ENCODE data around the gene ZBTB33.

Gene ZBTB33

DNA sequence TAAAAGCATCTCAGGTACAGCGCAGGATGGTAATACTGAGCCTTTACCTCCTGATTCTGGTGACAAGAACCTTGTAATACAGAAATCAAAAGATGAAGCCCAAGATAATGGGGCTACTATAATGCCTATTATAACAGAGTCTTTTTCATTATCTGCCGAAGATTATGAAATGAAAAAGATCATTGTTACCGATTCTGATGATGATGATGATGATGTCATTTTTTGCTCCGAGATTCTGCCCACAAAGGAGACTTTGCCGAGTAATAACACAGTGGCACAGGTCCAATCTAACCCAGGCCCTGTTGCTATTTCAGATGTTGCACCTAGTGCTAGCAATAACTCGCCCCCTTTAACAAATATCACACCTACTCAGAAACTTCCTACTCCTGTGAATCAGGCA, 3.2 kb downstream of the ZBTB33 start:
- H3K4me2 ChIP-seq (ENCODE audit: insufficient read depth, low read length), result no peak overlapping the region
- DNase-seq (no peak), ATAC-seq (ENCODE audit: insufficient read depth, low read depth) (no peak)
- H3K27me3 ChIP-seq (ENCODE audit: insufficient read depth, low read length, poor library complexity), result no peaks in the 10 kb centered on the region
- no peak overlapping the region for H3K9ac ChIP-seq (ENCODE audit: low read depth, low read length)
- no peak overlapping the region for H3K27ac ChIP-seq (ENCODE audit: low read length)
- H4K20me1 ChIP-seq (ENCODE audit: insufficient read depth, low read length), result peaks cover 5% of the 10 kb centered on the region; the same call in 1 of the 2 replicates
- H3K4me1 ChIP-seq (ENCODE audit: insufficient read depth, low read length), result peaks cover 19% of the 10 kb centered on the region
- H3K9me3 ChIP-seq (ENCODE audit: insufficient read depth, low read length, severe bottlenecking), result no peaks in the 10 kb centered on the region
- H3K4me3 ChIP-seq (ENCODE audit: low read depth in 1 of 2, low read length in 2 of 2), result no peak overlapping the region
- TF ChIP-seq EZH2 (IDR thresholded peaks at IDR 0.05; ENCODE audit: borderline replicate concordance, low read depth, low read length, severe bottlenecking), result no peak
- TF ChIP-seq, protein P1, sequence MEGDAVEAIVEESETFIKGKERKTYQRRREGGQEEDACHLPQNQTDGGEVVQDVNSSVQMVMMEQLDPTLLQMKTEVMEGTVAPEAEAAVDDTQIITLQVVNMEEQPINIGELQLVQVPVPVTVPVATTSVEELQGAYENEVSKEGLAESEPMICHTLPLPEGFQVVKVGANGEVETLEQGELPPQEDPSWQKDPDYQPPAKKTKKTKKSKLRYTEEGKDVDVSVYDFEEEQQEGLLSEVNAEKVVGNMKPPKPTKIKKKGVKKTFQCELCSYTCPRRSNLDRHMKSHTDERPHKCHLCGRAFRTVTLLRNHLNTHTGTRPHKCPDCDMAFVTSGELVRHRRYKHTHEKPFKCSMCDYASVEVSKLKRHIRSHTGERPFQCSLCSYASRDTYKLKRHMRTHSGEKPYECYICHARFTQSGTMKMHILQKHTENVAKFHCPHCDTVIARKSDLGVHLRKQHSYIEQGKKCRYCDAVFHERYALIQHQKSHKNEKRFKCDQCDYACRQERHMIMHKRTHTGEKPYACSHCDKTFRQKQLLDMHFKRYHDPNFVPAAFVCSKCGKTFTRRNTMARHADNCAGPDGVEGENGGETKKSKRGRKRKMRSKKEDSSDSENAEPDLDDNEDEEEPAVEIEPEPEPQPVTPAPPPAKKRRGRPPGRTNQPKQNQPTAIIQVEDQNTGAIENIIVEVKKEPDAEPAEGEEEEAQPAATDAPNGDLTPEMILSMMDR (IDR thresholded peaks at IDR 0.05; ENCODE audit: borderline replicate concordance, extremely low read depth, low read length, poor library complexity, severe bottlenecking), result no peak
- H3K36me3 ChIP-seq (ENCODE audit: insufficient read depth, low read length), result peaks cover 28% of the 10 kb centered on the region
- H3K79me2 ChIP-seq (ENCODE audit: insufficient read depth, low read length), result peaks cover 37% of the 10 kb centered on the region
- no peak overlapping the region for H2AFZ ChIP-seq (ENCODE audit: low read depth, low read length)

DNA sequence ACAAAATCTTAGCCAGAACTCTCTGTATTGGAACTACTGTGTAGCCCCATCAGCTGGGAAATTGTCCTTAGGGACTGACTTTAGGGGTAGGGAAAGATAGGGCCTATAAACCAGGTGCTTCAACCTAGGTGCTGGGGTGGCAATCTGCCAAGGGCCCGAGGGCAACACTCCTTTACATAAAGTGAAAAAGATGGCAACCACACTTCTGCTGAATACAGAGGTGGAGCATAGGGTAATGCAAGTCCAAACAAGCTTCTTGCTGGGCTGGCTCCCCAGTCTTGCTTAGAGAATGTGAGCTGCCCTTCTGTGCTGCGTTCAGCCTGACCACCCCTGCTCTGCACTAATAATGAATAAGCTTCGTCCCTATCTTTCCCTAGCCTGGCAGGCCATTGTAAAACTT, 9.8 kb downstream of the ZBTB33 start:
- ATAC-seq (ENCODE audit: insufficient read depth, low read depth), result no peak
- Histone ChIP-seq H3K9me3 (ENCODE audit: insufficient read depth, low read length, severe bottlenecking) (no peaks in the 10 kb centered on the region), H3K79me2 (ENCODE audit: insufficient read depth, low read length) (peaks cover 2% of the 10 kb centered on the region; the same call in 1 of the 2 replicates), H3K27ac (ENCODE audit: low read length) (no peak overlapping the region), H2AFZ (ENCODE audit: low read depth, low read length) (no peak overlapping the region), H3K27me3 (ENCODE audit: insufficient read depth, low read length, poor library complexity) (no peaks in the 10 kb centered on the region), H3K4me1 (ENCODE audit: insufficient read depth, low read length) (no peaks in the 10 kb centered on the region), H4K20me1 (ENCODE audit: insufficient read depth, low read length) (peaks cover 4% of the 10 kb centered on the region; the same call in 1 of the 2 replicates), H3K4me3 (ENCODE audit: low read depth in 1 of 2, low read length in 2 of 2) (no peak overlapping the region), H3K9ac (ENCODE audit: low read depth, low read length) (no peak overlapping the region), H3K4me2 (ENCODE audit: insufficient read depth, low read length) (no peak overlapping the region), H3K36me3 (ENCODE audit: insufficient read depth, low read length) (peaks cover 4% of the 10 kb centered on the region; the same call in 1 of the 2 replicates)
- TF ChIP-seq EZH2 (IDR thresholded peaks at IDR 0.05; ENCODE audit: borderline replicate concordance, low read depth, low read length, severe bottlenecking), result no peak
- TF ChIP-seq, protein P1 (IDR thresholded peaks at IDR 0.05; ENCODE audit: borderline replicate concordance, extremely low read depth, low read length, poor library complexity, severe bottlenecking), result no peak
- no peak for DNase-seq

DNA sequence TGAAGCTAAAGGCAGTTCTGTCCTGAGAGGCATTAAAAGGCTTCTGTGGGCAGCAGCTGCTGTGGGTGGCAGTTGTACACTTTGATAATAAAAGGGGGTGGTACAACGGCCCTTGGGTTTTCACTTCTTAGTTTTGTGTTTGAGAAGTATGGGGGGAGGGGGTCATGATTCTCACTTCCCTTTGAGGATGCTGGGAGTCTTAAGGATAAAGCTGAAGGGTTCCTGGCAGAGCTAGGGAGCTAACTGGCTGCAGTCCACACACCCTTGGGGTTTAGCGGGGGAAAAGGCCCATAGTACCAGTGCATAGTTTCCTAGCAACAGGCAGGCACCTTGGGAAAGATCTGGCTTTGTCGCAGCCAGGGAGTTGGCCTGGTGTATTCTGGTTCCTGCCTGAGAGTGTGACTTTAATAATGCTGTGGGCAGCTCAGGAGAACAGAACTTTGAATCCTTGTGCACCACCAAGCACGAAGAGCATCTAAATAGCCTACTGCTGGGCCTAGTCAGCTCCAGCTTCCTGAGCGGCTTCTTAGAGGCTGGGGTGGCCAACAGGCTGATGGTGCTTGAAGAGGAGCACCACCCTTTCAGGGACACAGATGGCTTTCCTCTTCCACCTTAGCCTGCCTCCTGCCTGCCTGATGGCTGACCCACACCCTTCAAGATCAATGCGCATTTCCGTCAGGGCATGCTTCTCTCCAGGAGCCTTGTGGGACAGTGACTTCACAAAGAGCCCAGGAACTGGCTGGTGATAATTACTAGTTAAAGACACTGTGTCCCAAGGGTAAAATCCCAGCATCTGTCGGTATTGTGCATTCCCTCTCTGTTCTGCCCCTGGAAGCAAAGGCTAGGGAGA, 12.5 kb downstream of the ZBTB33 start:
- no peak overlapping the region for H2AFZ ChIP-seq (ENCODE audit: low read depth, low read length)
- no peaks in the 10 kb centered on the region for H3K36me3 ChIP-seq (ENCODE audit: insufficient read depth, low read length)
- H4K20me1 ChIP-seq (ENCODE audit: insufficient read depth, low read length), result peaks cover 4% of the 10 kb centered on the region; the same call in 1 of the 2 replicates
- H3K9me3 ChIP-seq (ENCODE audit: insufficient read depth, low read length, severe bottlenecking), result no peaks in the 10 kb centered on the region
- no peak for TF ChIP-seq EZH2 (IDR thresholded peaks at IDR 0.05; ENCODE audit: borderline replicate concordance, low read depth, low read length, severe bottlenecking)
- TF ChIP-seq, protein P1 (IDR thresholded peaks at IDR 0.05; ENCODE audit: borderline replicate concordance, extremely low read depth, low read length, poor library complexity, severe bottlenecking), result no peak
- ATAC-seq (ENCODE audit: insufficient read depth, low read depth) (no peak), DNase-seq (no peak)
- H3K4me2 ChIP-seq (ENCODE audit: insufficient read depth, low read length), result no peak overlapping the region
- no peak overlapping the region for H3K27ac ChIP-seq (ENCODE audit: low read length)
- H3K79me2 ChIP-seq (ENCODE audit: insufficient read depth, low read length), result no peaks in the 10 kb centered on the region
- no peaks in the 10 kb centered on the region for H3K27me3 ChIP-seq (ENCODE audit: insufficient read depth, low read length, poor library complexity)
- no peaks in the 10 kb centered on the region for H3K4me1 ChIP-seq (ENCODE audit: insufficient read depth, low read length)
- no peak overlapping the region for H3K4me3 ChIP-seq (ENCODE audit: low read depth in 1 of 2, low read length in 2 of 2)
- H3K9ac ChIP-seq (ENCODE audit: low read depth, low read length), result no peak overlapping the region
